Measurements from ENCODE around the gene RASAL2. TPM values are rescaled to one million over a fixed set of nuclear protein-coding genes. Genes with fewer than 3 reads are reported as not detected.

Gene RASAL2
- total and polyA plus RNA-seq, 2 of the 4 experiments (the other 2 are of a cell fraction), result 13.1 to 20.6 TPM

DNA sequence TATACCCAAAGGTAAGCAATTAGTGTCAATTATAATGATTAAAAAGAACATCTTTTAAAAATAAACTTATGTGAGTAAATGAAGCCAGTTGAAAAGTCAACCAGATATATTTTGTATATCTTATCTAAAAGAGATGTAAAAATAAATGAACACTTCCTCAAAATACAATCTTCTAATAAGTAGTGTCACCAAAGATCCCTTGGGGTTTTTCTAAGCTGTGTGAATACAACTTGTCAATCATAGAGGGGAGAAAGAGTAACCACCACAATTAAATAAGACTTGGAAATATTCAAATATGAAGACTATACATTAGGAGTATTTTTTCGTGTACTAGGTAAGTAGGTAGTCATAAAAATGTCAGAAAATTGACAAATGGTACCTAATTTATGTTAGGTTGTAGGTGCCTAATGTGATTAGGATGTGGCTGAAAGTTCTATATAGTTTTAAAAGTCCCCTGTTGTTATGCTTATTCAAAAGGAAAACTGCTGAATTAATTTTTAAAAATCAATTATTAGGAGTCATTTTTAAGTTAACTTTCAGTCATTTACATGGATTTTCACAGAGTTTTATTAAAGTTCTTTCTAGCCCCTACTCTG, 72.6 kb downstream of the RASAL2 start:
- no peaks in the 10 kb centered on the region for H3K27me3 ChIP-seq (ENCODE audit: control insufficient read depth, insufficient read depth, low read length)
- peaks cover 3% of the 10 kb centered on the region; the same call in 1 of the 2 replicates for H4K20me1 ChIP-seq (ENCODE audit: insufficient read depth, low read length)

More for the DNA sequence above, 72.6 kb downstream of the RASAL2 start:
- no peak for ATAC-seq (ENCODE audit: low read depth)
- ChIA-PET CTCF (no interaction called here), POLR2A (ENCODE audit: unreplicated experiment) (no interaction called here)
- Histone ChIP-seq H3K36me3 (ENCODE audit: control insufficient read depth, insufficient read depth, low read length) (no peaks in the 10 kb centered on the region), H3K23ac (ENCODE audit: low read depth, low read length) (no peak overlapping the region), H3K14ac (replicated peaks; ENCODE audit: low read depth, low read length) (no peak overlapping the region), H3K9me3 (ENCODE audit: control insufficient read depth, insufficient read depth, low read length) (no peaks in the 10 kb centered on the region), H2BK20ac (ENCODE audit: low read depth, low read length) (no peak overlapping the region), H3K56ac (ENCODE audit: extremely low read depth, insufficient read depth, low read length) (no peak overlapping the region), H2AK5ac (ENCODE audit: low read depth, low read length) (no peak overlapping the region), H2BK5ac (ENCODE audit: low read depth, low read length, poor library complexity, severe bottlenecking) (no peak overlapping the region), H4K5ac (ENCODE audit: low read depth, low read length) (no peak overlapping the region), H3K9ac (ENCODE audit: low read depth, low read length) (no peak overlapping the region), H3K9me1 (ENCODE audit: insufficient read depth, low read length) (no peaks in the 10 kb centered on the region; the same call in 1 of the 2 replicates), H3K79me1 (ENCODE audit: low read depth in 1 of 2, low read length in 2 of 2) (peaks cover 9 to 29% of the 10 kb centered on the region in 2 experiments; a peak in 3 of 4 replicates), H3K4me1 (ENCODE audit: control insufficient read depth, insufficient read depth, low read length) (no peaks in the 10 kb centered on the region; the same call in 1 of the 2 replicates), H2AFZ (replicated peaks; ENCODE audit: low read length, poor library complexity) (no peak overlapping the region), H3K4me2 (ENCODE audit: low read depth, low read length) (no peak overlapping the region), H4K8ac (ENCODE audit: low read depth in 2 of 2, low read length in 2 of 2) (no peak overlapping the region), H3K4me3 (ENCODE audit: insufficient read depth, low read depth, low read length) (no peak overlapping the region), H2BK120ac (ENCODE audit: low read depth, low read length) (no peak overlapping the region), H2AK9ac (replicated peaks; ENCODE audit: low read depth, low read length, poor library complexity) (no peak overlapping the region), H4K91ac (ENCODE audit: insufficient read depth, low read depth, low read length) (no peak overlapping the region), H3K4ac (ENCODE audit: low read depth, low read length) (no peak overlapping the region), H3K18ac (ENCODE audit: low read depth, low read length) (no peak overlapping the region), H2BK15ac (ENCODE audit: low read depth, low read length) (no peak overlapping the region), H3K27ac (ENCODE audit: insufficient read depth, low read length) (no peak overlapping the region)
- no peak for DNase-seq
- intact Hi-C loops (cut with micrococcal nuclease) (no loop called here), in situ Hi-C loops (cut with MboI; ENCODE audit: low sequenced_read_pairs) (no loop called here), dilution Hi-C loops (cut with HindIII; ENCODE audit: low sequenced_read_pairs, unreplicated experiment) (no loop called here)
- WGBS, 2 experiments (ENCODE audit: extremely low coverage in 2 of 2, insufficient read length in 1 of 2), result no CpG with 5 or more reads among the region's 1 CpG
- no TSS peak for BruUV-seq (replicated peaks)
- no peak for TF ChIP-seq MXI1 (IDR thresholded peaks at IDR 0.05; ENCODE audit: borderline replicate concordance, low read depth, low read length)
- TF ChIP-seq MAZ (IDR thresholded peaks at IDR 0.05; ENCODE audit: borderline replicate concordance, low read depth, low read length), result no peak
- no peak for TF ChIP-seq NFE2L2 (IDR thresholded peaks at IDR 0.05; ENCODE audit: low read depth, low read length)
- no peak for TF ChIP-seq RFX5 (IDR thresholded peaks at IDR 0.05; ENCODE audit: low read depth, low read length)
- no peak for TF ChIP-seq CEBPB (IDR thresholded peaks at IDR 0.05; ENCODE audit: low read depth, low read length)
- no peak for TF ChIP-seq RAD21 (IDR thresholded peaks at IDR 0.05; ENCODE audit: low read length)
- no peak for TF ChIP-seq FOS (IDR thresholded peaks at IDR 0.05; ENCODE audit: low read depth, low read length)
- TF ChIP-seq, protein P1, sequence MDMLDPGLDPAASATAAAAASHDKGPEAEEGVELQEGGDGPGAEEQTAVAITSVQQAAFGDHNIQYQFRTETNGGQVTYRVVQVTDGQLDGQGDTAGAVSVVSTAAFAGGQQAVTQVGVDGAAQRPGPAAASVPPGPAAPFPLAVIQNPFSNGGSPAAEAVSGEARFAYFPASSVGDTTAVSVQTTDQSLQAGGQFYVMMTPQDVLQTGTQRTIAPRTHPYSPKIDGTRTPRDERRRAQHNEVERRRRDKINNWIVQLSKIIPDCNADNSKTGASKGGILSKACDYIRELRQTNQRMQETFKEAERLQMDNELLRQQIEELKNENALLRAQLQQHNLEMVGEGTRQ (IDR thresholded peaks at IDR 0.05; ENCODE audit: low read depth, low read length), result no peak
- TF ChIP-seq, protein P2, sequence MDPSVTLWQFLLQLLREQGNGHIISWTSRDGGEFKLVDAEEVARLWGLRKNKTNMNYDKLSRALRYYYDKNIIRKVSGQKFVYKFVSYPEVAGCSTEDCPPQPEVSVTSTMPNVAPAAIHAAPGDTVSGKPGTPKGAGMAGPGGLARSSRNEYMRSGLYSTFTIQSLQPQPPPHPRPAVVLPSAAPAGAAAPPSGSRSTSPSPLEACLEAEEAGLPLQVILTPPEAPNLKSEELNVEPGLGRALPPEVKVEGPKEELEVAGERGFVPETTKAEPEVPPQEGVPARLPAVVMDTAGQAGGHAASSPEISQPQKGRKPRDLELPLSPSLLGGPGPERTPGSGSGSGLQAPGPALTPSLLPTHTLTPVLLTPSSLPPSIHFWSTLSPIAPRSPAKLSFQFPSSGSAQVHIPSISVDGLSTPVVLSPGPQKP (IDR thresholded peaks at IDR 0.05; ENCODE audit: borderline replicate concordance, low read depth, low read length), result no peak
